ENCODE measurements around the gene PHC3.

Gene PHC3

DNA sequence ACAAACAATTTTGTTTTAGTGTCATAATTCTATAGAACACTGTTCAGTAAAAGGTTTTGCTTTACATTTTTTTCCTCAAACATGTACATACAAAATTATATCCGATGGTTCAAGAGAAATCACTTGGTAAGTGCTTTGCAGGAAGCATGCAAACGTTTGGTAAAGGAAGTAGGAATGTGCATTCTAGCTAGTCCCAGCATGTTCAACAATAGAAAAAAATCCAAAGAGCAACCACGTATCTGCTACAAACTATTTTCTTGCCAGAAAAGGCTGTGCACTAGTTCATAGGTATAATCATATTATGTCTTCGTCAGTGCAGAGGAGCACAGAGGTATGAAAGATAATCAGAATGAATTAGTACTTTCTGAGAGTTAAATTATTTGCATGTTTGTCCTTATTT is 85.8 kb downstream of the PHC3 start:
- no peak for DNase-seq (ENCODE audit: low read depth)
- no peak overlapping the region for H3K4me3 ChIP-seq (ENCODE audit: low read depth, low read length)
- TF ChIP-seq CTCF (IDR thresholded peaks at IDR 0.05; ENCODE audit: insufficient read depth, low read depth, low read length, missing control alignments) = no peak

- no peak for TF ChIP-seq CTCF (IDR thresholded peaks at IDR 0.05; ENCODE audit: insufficient read depth, low read depth, low read length, missing control alignments)
- no peak overlapping the region for H3K4me3 ChIP-seq (ENCODE audit: low read depth, low read length)
- DNase-seq (ENCODE audit: low read depth) = no peak
Observed at GRCh38 chr3:170092907-170093306, 88.6 kb downstream of the PHC3 start.

DNA sequence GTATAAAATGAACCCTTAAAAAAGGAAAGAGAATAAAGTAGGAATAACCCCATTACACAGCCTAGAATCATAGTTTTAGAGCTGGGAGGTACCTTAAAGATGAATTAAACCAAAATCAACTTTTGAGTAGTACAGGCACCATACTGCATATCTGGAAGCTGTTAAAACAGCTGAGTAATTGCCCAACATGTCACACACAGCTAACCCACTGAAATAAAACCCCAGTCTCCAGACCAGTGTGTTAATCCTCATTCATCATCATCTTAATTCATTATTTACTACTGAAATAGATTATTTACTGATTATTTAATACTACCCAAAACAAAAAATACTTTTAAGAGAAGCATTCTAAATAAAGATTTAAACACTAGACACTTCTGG is 90.9 kb downstream of the PHC3 start:
- DNase-seq (ENCODE audit: low read depth) = no peak
- no peak overlapping the region for H3K4me3 ChIP-seq (ENCODE audit: low read depth, low read length)
- TF ChIP-seq CTCF (IDR thresholded peaks at IDR 0.05; ENCODE audit: insufficient read depth, low read depth, low read length, missing control alignments) = no peak

GRCh38 chr3:170089862-170090600 is 91.5 kb downstream of the PHC3 start:
- no peak for DNase-seq (ENCODE audit: low read depth)
- H3K4me3 ChIP-seq (ENCODE audit: low read depth, low read length) = no peak overlapping the region
- no peak for TF ChIP-seq CTCF (IDR thresholded peaks at IDR 0.05; ENCODE audit: insufficient read depth, low read depth, low read length, missing control alignments)

DNA sequence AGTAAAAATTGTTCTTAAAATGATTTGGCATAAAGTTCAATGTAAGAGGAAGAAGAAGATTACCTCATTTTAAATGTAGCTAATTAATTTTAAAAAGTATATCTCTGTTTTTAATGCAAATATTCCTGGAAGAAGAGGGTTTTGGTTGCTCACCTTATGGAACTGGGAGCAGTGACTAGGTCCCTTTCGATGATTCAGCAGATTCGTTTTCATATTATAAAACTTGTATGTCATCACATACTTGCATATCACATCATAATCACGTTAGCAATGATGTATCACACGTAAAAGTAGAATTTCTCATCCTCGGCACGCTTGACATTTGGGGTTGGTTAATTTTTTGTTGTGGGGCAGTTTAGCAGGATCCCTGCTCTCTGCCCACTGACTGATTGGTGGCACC is 96.1 kb downstream of the PHC3 start:
- H3K4me3 ChIP-seq (ENCODE audit: low read depth, low read length) = no peak overlapping the region
- DNase-seq (ENCODE audit: low read depth) = no peak
- no peak for TF ChIP-seq CTCF (IDR thresholded peaks at IDR 0.05; ENCODE audit: insufficient read depth, low read depth, low read length, missing control alignments)

DNA sequence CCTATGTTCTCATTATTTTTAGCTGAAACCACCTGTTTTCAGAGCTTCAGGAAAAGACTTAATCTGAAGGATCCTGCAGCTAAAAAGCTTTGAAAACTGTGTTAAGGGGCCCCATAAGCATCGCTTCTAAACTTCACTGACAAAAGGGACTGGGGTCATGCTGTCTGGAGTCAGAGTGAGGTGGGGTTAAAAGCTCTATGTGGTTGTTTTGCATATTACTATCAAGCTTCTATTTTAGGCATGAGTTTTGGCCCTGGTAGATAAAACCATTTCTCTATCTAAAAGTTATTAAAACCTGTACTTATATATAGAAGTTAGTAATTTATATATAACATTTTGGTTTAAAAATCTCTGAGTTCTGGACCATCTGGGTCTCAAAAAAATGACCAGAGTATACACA is 98.2 kb downstream of the PHC3 start:
- TF ChIP-seq CTCF (IDR thresholded peaks at IDR 0.05; ENCODE audit: insufficient read depth, low read depth, low read length, missing control alignments) = no peak
- no peak overlapping the region for H3K4me3 ChIP-seq (ENCODE audit: low read depth, low read length)
- DNase-seq (ENCODE audit: low read depth) = no peak
